Measurements from ENCODE around the gene USP31.

The USP31 gene

GRCh38 chr16:23132775-23133463, 16.3 kb downstream of the USP31 start:
- DNase-seq (ENCODE audit: low read depth), result no peak

- DNase-seq (ENCODE audit: low read depth), result no peak
Observed at GRCh38 chr16:23131931-23132621, 17.2 kb downstream of the USP31 start.

- no peak for DNase-seq (ENCODE audit: low read depth)
Observed at GRCh38 chr16:23131436-23131835, 17.8 kb downstream of the USP31 start.

GRCh38 chr16:23131036-23131435, 18.2 kb downstream of the USP31 start:
- DNase-seq (ENCODE audit: low read depth), result no peak

- DNase-seq (ENCODE audit: low read depth), result no peak
Observed at GRCh38 chr16:23129686-23130085, 19.6 kb downstream of the USP31 start.

GRCh38 chr16:23128056-23128455, 21.2 kb downstream of the USP31 start:
- no peak for DNase-seq (ENCODE audit: low read depth)

GRCh38 chr16:23125277-23125676, 24.0 kb downstream of the USP31 start:
- DNase-seq (ENCODE audit: low read depth), result no peak

- no peak for DNase-seq (ENCODE audit: low read depth)
Observed at GRCh38 chr16:23124315-23124714, 24.9 kb downstream of the USP31 start.

- no peak for DNase-seq (ENCODE audit: low read depth)
Observed at GRCh38 chr16:23122144-23122543, 27.1 kb downstream of the USP31 start.

- no peak for DNase-seq (ENCODE audit: low read depth)
Observed at GRCh38 chr16:23121024-23121423, 28.2 kb downstream of the USP31 start.

GRCh38 chr16:23120562-23120961, 28.7 kb downstream of the USP31 start:
- DNase-seq (ENCODE audit: low read depth), result no peak

- DNase-seq (ENCODE audit: low read depth), result no peak
Observed at GRCh38 chr16:23119570-23119969, 29.7 kb downstream of the USP31 start.

- DNase-seq (ENCODE audit: low read depth), result no peak
Observed at GRCh38 chr16:23114131-23114904, 34.9 kb downstream of the USP31 start.

GRCh38 chr16:23113185-23113584, 36.1 kb downstream of the USP31 start:
- DNase-seq (ENCODE audit: low read depth), result no peak

- DNase-seq (ENCODE audit: low read depth), result no peak
Observed at GRCh38 chr16:23110257-23110899, 38.9 kb downstream of the USP31 start.

- DNase-seq (ENCODE audit: low read depth), result no peak
Observed at GRCh38 chr16:23107936-23108335, 41.3 kb downstream of the USP31 start.

- DNase-seq (ENCODE audit: low read depth), result no peak
Observed at GRCh38 chr16:23107117-23107516, 42.1 kb downstream of the USP31 start.

- DNase-seq (ENCODE audit: low read depth), result no peak
Observed at GRCh38 chr16:23105309-23105708, 43.9 kb downstream of the USP31 start.

- DNase-seq (ENCODE audit: low read depth), result no peak
Observed at GRCh38 chr16:23104032-23104955, 45.0 kb downstream of the USP31 start.

GRCh38 chr16:23103603-23104002, 45.6 kb downstream of the USP31 start:
- DNase-seq (ENCODE audit: low read depth), result no peak

GRCh38 chr16:23101012-23101550, 48.2 kb downstream of the USP31 start:
- DNase-seq (ENCODE audit: low read depth), result no peak

Measured in activated T-cell treated with anti-CD3 and anti-CD28 coated beads for 24 hours (primary cell).